Stomach (tissue), 4 donors: Measurements from ENCODE around the gene TTC34.

Experiments
- CTCF ChIP-seq, 7 experiments: fragments of 450-650 bp in 4 of 7; fragments of 200-600 bp in 3 of 7; sonication (generic) in 3 of 7; IDR thresholded peaks; one replicate each; pipeline ENCODE4 v1.5.1; 2016 to 2019; ENCODE audit warnings: antibody characterized with exemption in 7 of 7, control low read depth in 2 of 7, mild to moderate bottlenecking in 1 of 7
- POLR2A ChIP-seq, 4 donors: fragments of 450-650 bp; IDR thresholded peaks; one replicate each; pipeline ENCODE4 v1.6.1; 2016; ENCODE audit warnings: antibody characterized with exemption in 4 of 4, control low read depth in 2 of 4, mild to moderate bottlenecking in 1 of 4, moderate library complexity in 1 of 4
- POLR2AphosphoS5 ChIP-seq, 3 donors: sonication (generic); formaldehyde crosslinking; IDR thresholded peaks; one replicate each; pipeline ENCODE4 v1.6.1; 2016; ENCODE audit warnings: antibody characterized with exemption in 3 of 3

- no peak for TF ChIP-seq CTCF (IDR thresholded peaks at IDR 0.05)
- no peak for TF ChIP-seq POLR2A (IDR thresholded peaks at IDR 0.05)
- no peak for TF ChIP-seq POLR2AphosphoS5 (IDR thresholded peaks at IDR 0.05)
Observed at GRCh38 chr1:2797741-2798016, 3.8 kb downstream of the TTC34 start.
